Natural killer cell (primary cell): ENCODE data around the gene C3. TPM values are rescaled to one million over a fixed set of nuclear protein-coding genes. Genes with fewer than 3 reads are reported as not detected.
A peak's percentile ranks its signal among the peaks of the same experiment; 100 is the strongest.

Source experiments
- ATAC-seq, 3 donors: fragments of 150-1000 bp in 2 of 3; fragments of 200-7000 bp in 1 of 3; cut with Tn5 transposase; 1 replicate in 1 of 3; 2 replicates in 2 of 3; pipeline ENCODE4 v1.10.0; 2021; ENCODE audit warnings: mild to moderate bottlenecking in 2 of 3, moderate library complexity in 2 of 3
- DNase-seq, 2 donors: peaks; one replicate each; pipeline versions ENCODE4 v3.0.0 to v3.0.0-alpha.2; 2013 to 2021; ENCODE audit warnings: mixed read lengths in 1 of 2
- H3K27ac ChIP-seq: one replicate; pipeline ENCODE4 v1.5.1; 2013; ENCODE audit warnings: mild to moderate bottlenecking, low read length
- H3K27me3 ChIP-seq: one replicate; pipeline ENCODE4 v1.6.1; 2013; ENCODE audit warnings: low read length; ENCODE audit not compliant: control insufficient read depth, insufficient read depth
- H3K36me3 ChIP-seq: one replicate; pipeline ENCODE4 v1.6.1; 2013; ENCODE audit warnings: low read length; ENCODE audit not compliant: control insufficient read depth, insufficient read depth
- H3K4me1 ChIP-seq: one replicate; pipeline ENCODE4 v1.6.1; 2013; ENCODE audit warnings: low read length; ENCODE audit not compliant: control insufficient read depth, insufficient read depth
- H3K4me3 ChIP-seq: one replicate; pipeline ENCODE4 v1.5.1; 2013; ENCODE audit warnings: low read length
- H3K9me3 ChIP-seq: one replicate; pipeline ENCODE4 v1.6.1; 2013; ENCODE audit warnings: low read length; ENCODE audit not compliant: control insufficient read depth, insufficient read depth
- H3K27ac Mint-ChIP-seq, 2 donors: one replicate each; pipeline ENCODE4 v1.8.0; 2022; ENCODE audit warnings: mild to moderate bottlenecking in 2 of 2, mixed read lengths in 2 of 2, moderate library complexity in 1 of 2
- H3K27me3 Mint-ChIP-seq, 2 donors: one replicate each; pipeline ENCODE4 v1.8.0; 2022; ENCODE audit warnings: low read depth in 2 of 2, mixed read lengths in 2 of 2
- H3K36me3 Mint-ChIP-seq: one replicate; pipeline ENCODE4 v1.8.0; 2022; ENCODE audit warnings: mixed read lengths
- H3K4me1 Mint-ChIP-seq, 2 donors: one replicate each; pipeline ENCODE4 v1.8.0; 2022; ENCODE audit warnings: mixed read lengths in 2 of 2
- H3K4me3 Mint-ChIP-seq: one replicate; pipeline ENCODE4 v1.8.0; 2022; ENCODE audit warnings: mild to moderate bottlenecking, moderate library complexity, mixed read lengths
- H3K9me3 Mint-ChIP-seq, 2 donors: one replicate each; pipeline ENCODE4 v1.8.0; 2022; ENCODE audit warnings: mixed read lengths in 2 of 2
- WGBS: methylation state at CpG from one replicate; pipeline ENCODE4 v1.1.7; 2013; ENCODE audit warnings: missing lambda C conversion rate; ENCODE audit not compliant: insufficient coverage; 5-methylcytosine and 5-hydroxymethylcytosine counted together
- intact Hi-C: fragments of 100-400 bp; cut with micrococcal nuclease; formaldehyde crosslinking; loops from one replicate; pipeline ENCODE4 v1.14.2; 2022
- total RNA-seq, 4 donors: library from RNA; stranded (reverse); fragments of 120-200 nt in 1 of 4; gene quantifications; one replicate each; pipeline versions ENCODE4 v1.2.3 to v1.2.4, GENCODE V29; 2013 to 2022
- TF ChIP-seq, protein P1 (sequence below): fragments of 200-600 bp; IDR thresholded peaks from one replicate; pipeline ENCODE4 v1.8.0; 2022; ENCODE audit warnings: antibody characterized with exemption

Gene C3
- total RNA-seq, 3 donors from 2014 or later (not counting 1 experiment from before 2014, with no cell fraction given): 0.38 to 5.5 TPM; not detected in 1

DNA sequence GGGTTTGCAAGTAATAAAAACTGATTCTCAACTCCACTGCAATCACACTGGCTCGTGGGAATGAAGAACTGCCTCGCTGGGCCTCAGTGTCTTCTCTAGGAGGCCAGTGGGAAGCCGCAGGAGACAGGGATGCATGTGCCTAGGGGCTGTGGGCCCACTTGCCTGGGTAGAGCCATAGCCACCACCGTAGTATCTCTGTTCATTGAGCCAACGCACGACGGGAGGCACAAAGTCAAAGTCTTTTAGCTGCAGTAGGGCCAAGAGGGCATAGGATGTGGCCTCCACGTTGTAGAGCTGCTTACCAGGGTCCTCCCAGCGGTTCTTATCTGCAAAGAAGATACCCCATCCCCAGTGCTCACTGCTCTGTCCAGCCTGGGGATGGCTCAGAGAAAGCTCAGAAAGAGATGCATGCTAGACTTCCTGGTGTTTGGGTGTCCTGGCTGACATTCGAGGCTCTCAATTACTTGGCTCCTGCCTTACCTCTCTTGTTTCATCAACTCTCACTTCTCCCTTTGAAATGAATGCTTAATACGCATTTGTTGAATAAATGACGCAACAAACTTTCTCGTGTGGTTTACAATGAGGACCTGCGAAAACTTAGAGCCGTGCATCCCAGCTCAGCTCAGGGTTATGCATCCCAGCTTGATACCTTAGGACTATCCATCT, 34.4 kb downstream of the C3 start:
- H3K27ac ChIP-seq: no peak overlapping the region
- no peaks in the 10 kb centered on the region for H3K36me3 ChIP-seq
- no peaks in the 10 kb centered on the region for H3K36me3 Mint-ChIP-seq
- H3K4me3 ChIP-seq: no peak overlapping the region
- no peaks in the 10 kb centered on the region for H3K9me3 Mint-ChIP-seq
- TF ChIP-seq, protein P1, sequence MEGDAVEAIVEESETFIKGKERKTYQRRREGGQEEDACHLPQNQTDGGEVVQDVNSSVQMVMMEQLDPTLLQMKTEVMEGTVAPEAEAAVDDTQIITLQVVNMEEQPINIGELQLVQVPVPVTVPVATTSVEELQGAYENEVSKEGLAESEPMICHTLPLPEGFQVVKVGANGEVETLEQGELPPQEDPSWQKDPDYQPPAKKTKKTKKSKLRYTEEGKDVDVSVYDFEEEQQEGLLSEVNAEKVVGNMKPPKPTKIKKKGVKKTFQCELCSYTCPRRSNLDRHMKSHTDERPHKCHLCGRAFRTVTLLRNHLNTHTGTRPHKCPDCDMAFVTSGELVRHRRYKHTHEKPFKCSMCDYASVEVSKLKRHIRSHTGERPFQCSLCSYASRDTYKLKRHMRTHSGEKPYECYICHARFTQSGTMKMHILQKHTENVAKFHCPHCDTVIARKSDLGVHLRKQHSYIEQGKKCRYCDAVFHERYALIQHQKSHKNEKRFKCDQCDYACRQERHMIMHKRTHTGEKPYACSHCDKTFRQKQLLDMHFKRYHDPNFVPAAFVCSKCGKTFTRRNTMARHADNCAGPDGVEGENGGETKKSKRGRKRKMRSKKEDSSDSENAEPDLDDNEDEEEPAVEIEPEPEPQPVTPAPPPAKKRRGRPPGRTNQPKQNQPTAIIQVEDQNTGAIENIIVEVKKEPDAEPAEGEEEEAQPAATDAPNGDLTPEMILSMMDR: no peak
- DNase-seq (no peak), ATAC-seq (no peak)
- no peaks in the 10 kb centered on the region for H3K9me3 ChIP-seq
- no peaks in the 10 kb centered on the region for H3K4me1 ChIP-seq
- H3K27me3 ChIP-seq: no peaks in the 10 kb centered on the region
- intact Hi-C loops: no loop called here
- no peaks in the 10 kb centered on the region for H3K27me3 Mint-ChIP-seq
- peaks cover 5 to 15% of the 10 kb centered on the region in 2 donors for H3K4me1 Mint-ChIP-seq
- WGBS: 87% methylated on average over 15 of the region's 15 CpGs
- H3K27ac Mint-ChIP-seq: no peak overlapping the region
- H3K4me3 Mint-ChIP-seq: no peak overlapping the region

DNA sequence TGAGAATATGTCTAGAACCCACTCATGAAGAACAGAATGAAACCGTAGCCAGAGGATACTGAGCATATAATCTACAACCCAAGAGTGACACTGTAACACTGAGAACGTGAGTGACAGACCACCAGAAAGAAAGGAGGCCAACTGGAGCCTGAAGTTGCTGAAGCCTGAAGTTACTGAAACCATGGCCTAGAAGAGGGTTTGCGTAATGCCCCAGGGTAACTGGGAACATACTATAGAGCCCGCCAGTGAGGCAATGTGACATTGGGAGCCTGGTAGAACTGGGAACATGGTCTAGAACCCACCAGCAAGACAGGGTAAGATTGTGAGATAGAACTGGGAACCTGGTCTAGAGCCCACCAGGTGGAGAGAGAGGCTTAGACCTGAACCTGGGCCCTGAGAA, 35.0 kb downstream of the C3 start:
- ATAC-seq: no peak
- WGBS: 88% methylated on average over 4 of the region's 4 CpGs

DNA sequence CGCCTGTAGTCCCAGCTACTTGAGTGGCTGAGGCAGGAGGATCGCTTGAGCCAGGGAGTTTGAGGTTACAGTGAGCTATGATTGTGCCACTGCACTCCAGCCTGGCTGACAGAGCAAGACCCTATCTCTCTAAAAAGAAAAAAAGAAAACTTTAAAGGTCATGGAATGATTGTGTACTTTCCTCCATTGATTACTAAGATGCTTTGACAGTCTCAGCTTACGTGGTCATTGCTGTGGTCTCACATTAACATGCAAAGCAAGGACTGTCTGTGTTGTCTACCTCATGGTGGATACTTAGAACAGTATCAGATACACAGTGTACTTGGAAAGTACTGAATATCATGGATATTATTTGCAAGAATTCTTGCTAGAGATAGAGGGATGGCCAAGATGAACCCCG, 36.5 kb downstream of the C3 start:
- DNase-seq: no peak
- no peaks in the 10 kb centered on the region for H3K36me3 ChIP-seq
- H3K27me3 Mint-ChIP-seq: no peaks in the 10 kb centered on the region
- H3K36me3 Mint-ChIP-seq: no peaks in the 10 kb centered on the region
- no peak for ATAC-seq
- no peaks in the 10 kb centered on the region for H3K9me3 ChIP-seq
- no peak overlapping the region for H3K4me3 Mint-ChIP-seq
- no peak overlapping the region for H3K27ac ChIP-seq
- TF ChIP-seq, protein P1: no peak
- intact Hi-C loops: no loop called here
- H3K4me1 ChIP-seq: no peaks in the 10 kb centered on the region
- no peak overlapping the region for H3K27ac Mint-ChIP-seq
- peaks cover 11 to 19% of the 10 kb centered on the region in 2 donors for H3K4me1 Mint-ChIP-seq
- WGBS: 92% methylated on average over 4 of the region's 4 CpGs
- H3K27me3 ChIP-seq: no peaks in the 10 kb centered on the region
- no peak overlapping the region for H3K4me3 ChIP-seq
- no peaks in the 10 kb centered on the region for H3K9me3 Mint-ChIP-seq

More for the DNA sequence above, 35.0 kb downstream of the C3 start:
- no peak overlapping the region for H3K4me3 ChIP-seq
- Mint-ChIP-seq H3K9me3 (no peaks in the 10 kb centered on the region), H3K4me3 (no peak overlapping the region), H3K27ac (peak overlapping the region in 1 of 2 donors; percentile 34), H3K36me3 (no peaks in the 10 kb centered on the region), H3K27me3 (no peaks in the 10 kb centered on the region), H3K4me1 (peaks cover 5 to 15% of the 10 kb centered on the region in 2 donors)
- H3K27me3 ChIP-seq: no peaks in the 10 kb centered on the region
- no peak overlapping the region for H3K27ac ChIP-seq
- H3K36me3 ChIP-seq: no peaks in the 10 kb centered on the region
- TF ChIP-seq, protein P1: no peak
- no peak for DNase-seq
- no peaks in the 10 kb centered on the region for H3K9me3 ChIP-seq
- no peaks in the 10 kb centered on the region for H3K4me1 ChIP-seq
- intact Hi-C loops: no loop called here

DNA sequence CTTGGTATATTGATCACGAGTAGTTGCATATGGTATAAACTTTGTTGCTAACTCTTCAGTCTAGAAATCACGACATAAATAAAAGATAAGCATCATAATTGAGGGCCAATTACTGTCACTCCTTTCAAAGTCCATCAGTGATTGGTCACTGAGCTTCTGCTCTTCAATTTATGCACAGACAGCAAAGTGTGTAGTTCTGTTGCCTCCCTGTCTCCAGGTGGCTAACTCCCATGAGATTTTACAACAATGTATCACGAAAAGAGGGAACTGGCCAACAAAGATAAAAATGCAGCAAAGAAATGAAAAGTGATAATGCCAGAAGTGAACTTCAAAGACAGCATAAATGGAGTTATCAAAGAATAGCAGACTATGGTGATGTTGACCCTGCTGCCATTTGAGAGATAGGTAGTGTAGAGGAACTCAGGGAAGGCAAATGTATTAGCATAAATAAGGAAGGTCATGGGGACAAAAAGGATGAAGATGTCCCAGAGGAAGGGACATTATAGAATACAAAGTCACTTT, 37.8 kb downstream of the C3 start:
- 84% methylated on average over 3 of the region's 3 CpGs for WGBS
- Histone ChIP-seq H3K9me3 (no peaks in the 10 kb centered on the region), H3K27ac (no peak overlapping the region), H3K36me3 (no peaks in the 10 kb centered on the region), H3K4me3 (no peak overlapping the region), H3K27me3 (no peaks in the 10 kb centered on the region), H3K4me1 (peaks cover 9% of the 10 kb centered on the region)
- no peaks in the 10 kb centered on the region for H3K27me3 Mint-ChIP-seq
- no peaks in the 10 kb centered on the region for H3K36me3 Mint-ChIP-seq
- no peak overlapping the region for H3K27ac Mint-ChIP-seq
- H3K4me3 Mint-ChIP-seq: no peak overlapping the region
- no peak for DNase-seq
- no peaks in the 10 kb centered on the region for H3K9me3 Mint-ChIP-seq
- TF ChIP-seq, protein P1: no peak
- no peak for ATAC-seq
- peaks cover 19 to 30% of the 10 kb centered on the region in 2 donors for H3K4me1 Mint-ChIP-seq
- intact Hi-C loops: no loop called here
